ENCODE data around the gene BTBD18. TPM values are rescaled to one million over a fixed set of nuclear protein-coding genes. Genes with fewer than 3 reads are reported as not detected.
"Not testable (repeated sequence)": the region's sequence is repeated elsewhere in the genome, so short reads cannot be mapped to it uniquely, and the experiment has no call there.

The BTBD18 gene
- total and polyA plus RNA-seq, 7 donors, result 0.03 TPM; not detected in 6

DNA sequence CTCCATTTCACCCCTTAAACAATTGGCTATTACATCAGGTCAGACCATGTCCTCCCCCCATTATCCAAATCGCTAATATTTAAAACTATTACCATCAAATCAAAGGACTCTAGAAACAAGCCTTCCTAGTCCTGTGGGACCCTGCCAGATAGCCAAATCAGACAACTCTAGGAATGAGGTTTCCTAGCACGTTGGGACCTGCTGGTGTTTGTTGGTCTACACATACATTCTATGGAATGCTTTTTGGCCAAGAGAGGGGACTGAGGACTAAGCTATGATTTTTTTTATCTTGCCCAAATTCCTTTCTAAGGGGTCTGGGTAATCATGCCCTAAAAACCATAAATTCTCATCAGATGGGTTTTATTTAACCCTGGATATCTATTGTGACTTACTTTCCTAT, 24.4 kb downstream of the BTBD18 start:
- Histone ChIP-seq H3K4me3 (no peak overlapping the region), H3K9me3 (no peaks in the 10 kb centered on the region), H3K27me3 (no peaks in the 10 kb centered on the region), H3K36me3 (peaks cover 0 to 3% (median 0%) of the 10 kb centered on the region in 4 donors), H3K4me1 (no peaks in the 10 kb centered on the region), H3K27ac (no peak overlapping the region)
- no peak for DNase-seq
- intact Hi-C loops (cut with DNase I), result no loop called here
- WGBS, 2 donors, result 71 to 76% methylated on average over 2 of the region's 2 CpGs
- TF ChIP-seq, protein P1, sequence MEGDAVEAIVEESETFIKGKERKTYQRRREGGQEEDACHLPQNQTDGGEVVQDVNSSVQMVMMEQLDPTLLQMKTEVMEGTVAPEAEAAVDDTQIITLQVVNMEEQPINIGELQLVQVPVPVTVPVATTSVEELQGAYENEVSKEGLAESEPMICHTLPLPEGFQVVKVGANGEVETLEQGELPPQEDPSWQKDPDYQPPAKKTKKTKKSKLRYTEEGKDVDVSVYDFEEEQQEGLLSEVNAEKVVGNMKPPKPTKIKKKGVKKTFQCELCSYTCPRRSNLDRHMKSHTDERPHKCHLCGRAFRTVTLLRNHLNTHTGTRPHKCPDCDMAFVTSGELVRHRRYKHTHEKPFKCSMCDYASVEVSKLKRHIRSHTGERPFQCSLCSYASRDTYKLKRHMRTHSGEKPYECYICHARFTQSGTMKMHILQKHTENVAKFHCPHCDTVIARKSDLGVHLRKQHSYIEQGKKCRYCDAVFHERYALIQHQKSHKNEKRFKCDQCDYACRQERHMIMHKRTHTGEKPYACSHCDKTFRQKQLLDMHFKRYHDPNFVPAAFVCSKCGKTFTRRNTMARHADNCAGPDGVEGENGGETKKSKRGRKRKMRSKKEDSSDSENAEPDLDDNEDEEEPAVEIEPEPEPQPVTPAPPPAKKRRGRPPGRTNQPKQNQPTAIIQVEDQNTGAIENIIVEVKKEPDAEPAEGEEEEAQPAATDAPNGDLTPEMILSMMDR (IDR thresholded peaks at IDR 0.05), result no peak
- TF ChIP-seq POLR2AphosphoS5 (IDR thresholded peaks at IDR 0.05), result no peak

DNA sequence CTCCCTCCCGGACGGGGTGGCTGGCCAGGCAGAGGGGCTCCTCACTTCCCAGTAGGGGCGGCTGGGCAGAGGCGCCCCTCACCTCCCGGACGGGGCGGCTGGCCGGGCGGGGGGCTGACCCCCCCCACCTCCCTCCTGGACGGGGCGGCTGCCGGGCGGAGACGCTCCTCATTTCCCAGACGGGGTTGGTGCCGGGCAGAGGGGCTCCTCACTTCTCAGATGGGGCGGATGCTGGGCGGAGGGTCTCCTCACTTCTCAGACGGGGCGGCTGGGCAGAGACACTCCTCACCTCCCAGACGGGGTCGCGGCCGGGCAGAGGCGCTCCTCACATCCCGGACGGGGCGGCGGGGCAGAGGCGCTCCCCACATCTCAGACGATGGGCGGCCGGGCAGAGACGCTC, 34.9 kb downstream of the BTBD18 start:
- H3K9me3 ChIP-seq; DNase-seq; H3K27me3 ChIP-seq; H3K4me3 ChIP-seq; H3K27ac ChIP-seq; intact Hi-C loops (cut with DNase I): not testable (repeated sequence)
- Histone ChIP-seq H3K36me3 (peaks cover 0 to 19% (median 0%) of the 10 kb centered on the region in 4 donors), H3K4me1 (peaks cover 0 to 24% (median 23%) of the 10 kb centered on the region in 4 donors)
- WGBS, 2 donors, result 96 to 97% methylated on average over 33 of the region's 34 CpGs

DNA sequence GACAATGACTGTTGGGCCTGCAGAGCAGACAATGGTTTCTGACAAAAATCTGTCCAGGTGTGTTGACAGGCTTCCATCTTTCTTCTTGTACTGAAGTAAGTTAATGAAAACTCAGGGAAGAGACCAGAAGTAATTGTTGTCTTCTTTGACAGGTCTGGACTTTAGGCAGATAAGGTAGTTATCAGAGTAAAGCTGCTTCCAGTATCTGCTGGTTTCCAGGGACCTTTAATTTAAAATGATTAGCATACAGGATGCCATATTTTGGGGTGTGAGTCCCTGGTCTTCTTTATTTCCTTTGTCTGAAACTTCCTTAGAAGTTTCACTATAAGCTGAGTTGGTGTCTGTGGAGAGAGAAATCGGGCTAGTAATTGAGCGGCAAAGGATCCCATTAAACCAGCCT, 37.8 kb downstream of the BTBD18 start:
- H3K36me3 ChIP-seq, result peaks cover 0 to 8% (median 0%) of the 10 kb centered on the region in 4 donors
- peak overlapping the region in 2 of 4 donors; percentile 96 to 98 for H3K4me3 ChIP-seq
- TF ChIP-seq POLR2AphosphoS5 (IDR thresholded peaks at IDR 0.05), result no peak
- TF ChIP-seq, protein P1 (IDR thresholded peaks at IDR 0.05), result no peak
- TF ChIP-seq POLR2A (IDR thresholded peaks at IDR 0.05), result no peak
- no peak for TF ChIP-seq EP300 (IDR thresholded peaks at IDR 0.05)
- WGBS, 2 donors, result 93 to 95% methylated on average over 2 of the region's 2 CpGs
- H3K9me3 ChIP-seq, result no peaks in the 10 kb centered on the region
- H3K27ac ChIP-seq, result no peak overlapping the region
- H3K4me1 ChIP-seq, result peaks cover 0 to 42% (median 36%) of the 10 kb centered on the region in 4 donors
- intact Hi-C loops (cut with DNase I), result loop anchor here (2.0 to 5.0 kb wide), 3 partner anchors 27 to 48 kb away; partner anchors contain the start of genes CTNND1, SELENOH and ZDHHC5
- DNase-seq, result no peak
- H3K27me3 ChIP-seq, result no peaks in the 10 kb centered on the region

DNA sequence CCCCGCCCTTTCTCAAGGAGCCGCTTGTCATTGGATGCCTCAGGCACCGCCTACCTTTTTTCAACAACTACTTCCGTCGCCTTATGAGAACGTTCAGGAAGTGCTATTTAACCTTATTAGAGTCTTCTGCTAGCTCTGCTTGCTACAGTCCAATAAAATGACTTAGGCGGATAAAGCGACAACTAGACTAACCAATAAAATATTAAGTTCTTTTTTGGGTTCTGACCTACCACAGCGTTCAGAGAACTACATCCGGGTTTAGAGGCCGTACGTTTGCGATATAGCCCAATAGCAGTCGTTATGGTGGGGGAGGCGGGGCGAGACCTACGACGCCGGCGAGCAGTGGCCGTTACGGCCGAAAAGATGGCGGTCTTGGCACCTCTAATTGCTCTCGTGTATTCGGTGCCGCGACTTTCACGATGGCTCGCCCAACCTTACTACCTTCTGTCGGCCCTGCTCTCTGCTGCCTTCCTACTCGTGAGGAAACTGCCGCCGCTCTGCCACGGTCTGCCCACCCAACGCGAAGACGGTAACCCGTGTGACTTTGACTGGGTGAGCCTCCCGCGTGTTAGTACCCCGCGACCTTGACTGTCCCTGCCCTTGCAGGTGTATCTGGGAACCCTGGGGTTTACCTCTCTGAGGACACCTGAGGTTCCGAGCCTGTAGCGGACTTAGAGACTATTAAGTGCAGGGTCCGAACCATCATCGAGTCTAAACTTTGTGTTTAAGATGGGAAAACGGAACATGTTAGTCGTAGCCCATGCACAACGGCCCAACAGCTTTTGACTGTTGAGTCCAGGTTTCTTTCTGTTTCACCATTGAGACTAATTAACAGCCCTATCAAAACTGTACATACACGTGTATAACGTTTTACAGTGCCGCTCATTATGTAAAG, 39.1 kb downstream of the BTBD18 start, which contains the start of gene TMX2:
Gene TMX2, plus strand, starts transcription at position 338 of the 895 bp plus-strand sequence. Its CDS starts 26 bp downstream, at position 364.
- Histone ChIP-seq H3K4me1 (peaks cover 0 to 42% (median 36%) of the 10 kb centered on the region in 4 donors), H3K9me3 (no peaks in the 10 kb centered on the region), H3K27ac (peak within 1 kb of the TSS; percentile 89 to 97 (median 92)), H3K4me3 (peak within 1 kb of the TSS; percentile 96 to 98 (median 96)), H3K27me3 (no peaks in the 10 kb centered on the region), H3K36me3 (peaks cover 0 to 5% (median 0%) of the 10 kb centered on the region in 4 donors)
- DNase-seq, result peak; percentile 97
- TF ChIP-seq POLR2AphosphoS5 (IDR thresholded peaks at IDR 0.05) (peak; percentile 56 to 86 (median 70)), EP300 (IDR thresholded peaks at IDR 0.05) (no peak), POLR2A (IDR thresholded peaks at IDR 0.05) (peak; percentile 23 to 34)
- TF ChIP-seq, protein P1 (IDR thresholded peaks at IDR 0.05), result no peak
- 0% methylated on average over 53 of the region's 53 CpGs for whole genome bisulfite sequencing, 2 donors
- intact Hi-C loops (cut with DNase I), result loop anchor here (2.0 to 5.0 kb wide), 3 partner anchors 28 to 50 kb away; partner anchors contain the start of genes CTNND1, SELENOH and ZDHHC5
